Stimulated activated CD4-positive, alpha-beta T cell treated with anti-CD3 and anti-CD28 coated beads, Interleukin-4, amount 100 ng/mL, for 24 hours (primary cell): Measurements from ENCODE around the gene PMEPA1.

Source experiments
- DNase-seq: peaks from one replicate; pipeline ENCODE4 v3.0.0-alpha.2; 2020

PMEPA1 gene

DNA sequence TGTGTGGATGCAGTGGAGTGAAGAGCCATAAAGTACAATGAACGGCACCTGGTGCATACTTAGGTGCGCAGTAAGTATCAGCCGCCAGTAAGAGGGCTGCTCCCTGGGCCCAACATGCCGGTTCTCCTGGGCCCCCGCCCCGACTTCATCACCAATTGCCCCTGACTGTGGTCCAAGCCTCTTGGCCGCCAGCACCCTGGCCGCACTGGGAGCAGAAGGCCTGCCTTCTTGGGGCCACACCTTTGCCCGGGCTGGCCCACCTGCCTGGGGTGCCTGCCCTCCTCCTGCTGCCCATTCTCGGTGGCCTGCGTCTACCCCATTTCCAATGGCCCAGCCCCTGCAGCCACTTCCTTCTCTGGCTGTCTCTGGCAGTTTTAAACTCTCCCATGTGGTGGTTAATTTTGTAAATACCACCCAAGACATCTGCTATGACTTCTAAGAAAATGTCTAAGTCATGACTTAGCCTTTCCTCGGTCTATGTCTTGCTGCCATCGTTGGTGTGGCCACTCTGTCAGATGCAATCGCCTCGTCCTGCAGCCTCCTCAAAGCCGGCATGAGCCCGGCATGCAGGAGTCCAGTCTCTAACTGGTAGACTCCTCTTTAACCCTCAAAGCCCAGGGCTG lies 36.8 kb downstream of the PMEPA1 start:
- DNase-seq: no peak

- no peak for DNase-seq
Observed at GRCh38 chr20:57672164-57672563, 37.7 kb downstream of the PMEPA1 start.

DNA sequence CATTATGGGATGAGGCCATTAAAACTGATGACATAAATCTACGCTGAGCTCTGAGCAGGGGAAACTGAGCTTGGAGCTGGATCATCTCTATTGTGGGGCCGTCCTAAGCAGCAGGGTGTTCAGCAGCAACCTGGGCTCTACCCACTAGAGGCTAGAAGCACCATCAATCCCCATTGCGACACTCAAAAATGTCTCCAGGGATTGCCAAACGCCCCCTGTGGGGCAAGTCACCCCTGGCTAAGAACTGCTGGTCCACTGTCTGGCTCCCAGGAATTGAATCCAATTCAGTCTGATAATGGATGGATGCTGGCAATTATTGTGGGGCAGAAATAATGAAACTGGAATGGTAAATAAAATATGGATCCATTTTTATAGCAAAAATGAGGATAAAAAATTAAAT lies 38.2 kb downstream of the PMEPA1 start:
- DNase-seq: no peak

DNA sequence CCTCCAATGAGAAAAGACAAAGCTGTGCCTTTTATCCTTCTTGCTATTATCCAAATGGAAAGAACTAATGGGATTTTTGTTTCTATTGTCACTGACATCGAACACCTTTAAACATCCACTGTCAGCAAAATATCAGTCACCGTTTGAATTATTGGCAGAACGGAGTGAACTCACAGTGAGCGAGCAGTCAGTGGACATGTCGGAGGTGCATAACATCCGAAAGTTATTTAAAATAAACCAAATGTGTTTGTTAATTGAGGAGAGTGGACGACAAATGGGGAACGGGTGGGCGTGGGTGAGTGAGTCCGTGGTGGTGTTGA lies 38.8 kb downstream of the PMEPA1 start:
- no peak for DNase-seq

DNA sequence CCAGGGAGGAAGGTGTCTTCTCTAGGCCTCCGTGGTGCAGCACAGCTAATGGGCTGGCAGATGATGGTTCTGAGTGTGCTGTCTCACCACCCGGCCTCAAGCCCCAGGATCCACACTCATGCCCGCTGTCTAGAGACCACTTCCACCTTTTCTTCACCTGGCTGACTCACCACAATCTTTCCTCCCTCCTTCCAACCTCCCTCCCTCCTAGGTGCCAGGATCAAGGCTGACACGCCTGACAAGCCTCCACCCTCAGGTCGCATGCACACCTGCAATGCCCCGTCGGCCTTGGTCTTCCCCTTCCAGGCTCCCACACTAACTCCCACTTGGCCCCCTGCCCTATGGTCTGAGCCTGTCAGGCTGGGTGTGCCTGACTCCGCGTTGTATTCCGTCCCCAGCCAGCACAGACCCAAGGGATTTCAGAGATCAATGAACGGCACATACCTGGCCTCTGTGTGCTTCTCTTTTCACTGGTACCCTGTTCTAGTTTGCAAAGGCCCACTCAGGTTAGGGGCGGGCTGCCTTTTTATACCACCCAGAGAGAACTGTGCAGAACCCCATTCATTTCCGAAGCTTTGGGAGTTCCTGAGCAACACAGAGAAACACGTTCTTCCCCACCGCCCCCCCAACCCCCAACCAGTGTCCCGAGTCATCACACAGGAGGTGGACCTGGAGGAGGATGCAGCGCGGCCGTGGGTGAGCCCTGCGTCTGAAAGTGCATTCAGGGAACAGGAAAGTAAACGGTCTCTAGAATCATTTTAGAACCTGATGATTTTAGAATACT lies 39.3 kb downstream of the PMEPA1 start:
- no peak for DNase-seq

DNA sequence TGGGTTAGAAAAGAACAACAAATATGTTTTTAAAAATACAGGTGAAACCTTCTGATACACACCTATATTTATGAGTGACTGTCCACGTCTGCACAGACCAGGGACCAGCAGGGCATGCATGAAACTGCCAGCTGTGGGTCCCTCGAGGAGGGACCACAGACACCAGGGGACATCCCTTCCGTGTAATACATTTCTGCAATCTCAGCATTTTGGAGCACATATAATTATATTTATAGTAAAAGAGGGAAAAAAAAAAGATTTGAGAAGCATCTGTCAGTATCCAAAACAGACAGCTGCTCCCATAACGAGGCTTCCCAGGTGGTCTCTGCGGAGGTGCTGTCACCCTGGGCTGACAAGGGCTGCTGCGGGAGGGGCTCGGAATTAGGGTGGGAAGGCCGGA lies 40.2 kb downstream of the PMEPA1 start:
- DNase-seq: no peak

DNA sequence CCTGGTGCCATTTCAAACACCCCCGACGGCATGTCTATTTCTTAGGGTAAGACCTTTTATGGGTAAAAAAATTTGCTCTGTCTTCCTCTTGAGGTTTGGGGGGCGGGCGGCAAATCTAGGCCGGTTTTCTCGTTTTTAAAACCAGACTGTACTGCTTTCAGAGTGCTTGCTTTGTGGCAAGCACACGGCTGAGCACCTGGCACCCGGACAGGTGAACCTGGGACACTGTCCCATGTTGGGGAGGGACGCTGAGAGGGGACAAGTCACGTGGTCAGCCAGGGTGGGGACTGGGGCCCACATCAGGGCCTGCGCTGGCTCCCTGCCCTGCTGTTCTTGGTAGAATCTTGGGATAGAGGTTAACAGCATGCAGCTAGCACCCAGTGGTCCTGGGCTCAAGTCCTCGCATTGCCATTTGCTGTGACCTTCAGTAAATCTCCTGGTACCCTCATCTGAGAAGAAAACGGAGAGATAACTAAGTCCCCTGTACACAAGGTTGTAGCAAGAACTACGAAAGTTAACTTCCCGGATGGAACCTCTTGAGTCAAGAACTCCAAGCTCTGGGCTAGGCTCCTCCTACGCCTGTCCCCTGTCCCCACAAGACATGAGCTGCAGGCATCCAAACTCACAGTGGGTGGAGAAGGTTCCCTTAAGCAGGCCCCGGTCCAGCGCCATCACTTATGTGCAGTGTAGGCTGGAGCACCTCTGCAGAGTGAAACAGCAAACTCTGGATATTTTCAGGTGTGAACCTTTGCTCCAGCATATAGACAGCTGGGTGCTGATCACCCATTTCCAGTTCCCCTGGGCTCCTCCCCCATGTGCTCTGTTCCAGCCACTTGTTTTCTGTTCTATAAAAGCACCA lies 41.7 kb downstream of the PMEPA1 start:
- DNase-seq: no peak

- DNase-seq: no peak
Observed at GRCh38 chr20:57667388-57667787, 42.4 kb downstream of the PMEPA1 start.

DNA sequence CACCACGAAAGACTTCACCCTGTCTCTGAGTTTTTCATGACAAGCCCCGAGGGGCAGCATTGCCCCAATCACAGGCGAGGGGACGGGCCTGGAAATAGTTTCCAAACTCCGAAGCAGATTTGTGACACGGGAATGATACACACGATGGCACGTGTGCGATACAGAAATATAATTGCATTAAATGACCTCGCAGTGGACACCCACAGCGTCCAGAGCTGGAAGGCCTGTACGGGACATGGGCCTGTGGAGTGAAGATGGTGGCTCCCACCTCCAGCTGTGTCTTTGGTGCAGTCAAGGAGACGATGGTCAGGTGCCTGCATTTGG lies 43.0 kb downstream of the PMEPA1 start:
- DNase-seq: no peak

- no peak for DNase-seq
Observed at GRCh38 chr20:57666106-57666833, 43.5 kb downstream of the PMEPA1 start.

DNA sequence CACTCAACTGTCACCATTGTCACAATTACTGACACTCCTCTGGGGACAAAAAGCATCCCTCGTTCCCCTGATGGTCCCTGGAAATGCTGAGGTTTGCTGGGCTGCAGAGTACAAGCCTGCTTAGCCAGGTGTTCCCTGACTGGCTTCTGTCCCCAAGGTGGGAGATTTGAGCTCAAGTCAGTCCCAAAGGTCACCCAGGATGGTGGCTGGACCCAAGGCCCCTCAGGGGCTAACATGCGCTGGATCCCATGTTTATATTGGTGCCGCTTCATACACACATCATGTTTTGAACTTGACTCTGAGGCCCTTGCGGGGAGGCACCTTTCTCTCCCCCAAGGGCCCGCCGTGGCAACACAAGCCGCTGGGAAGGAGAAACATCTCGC lies 44.2 kb downstream of the PMEPA1 start:
- no peak for DNase-seq

DNA sequence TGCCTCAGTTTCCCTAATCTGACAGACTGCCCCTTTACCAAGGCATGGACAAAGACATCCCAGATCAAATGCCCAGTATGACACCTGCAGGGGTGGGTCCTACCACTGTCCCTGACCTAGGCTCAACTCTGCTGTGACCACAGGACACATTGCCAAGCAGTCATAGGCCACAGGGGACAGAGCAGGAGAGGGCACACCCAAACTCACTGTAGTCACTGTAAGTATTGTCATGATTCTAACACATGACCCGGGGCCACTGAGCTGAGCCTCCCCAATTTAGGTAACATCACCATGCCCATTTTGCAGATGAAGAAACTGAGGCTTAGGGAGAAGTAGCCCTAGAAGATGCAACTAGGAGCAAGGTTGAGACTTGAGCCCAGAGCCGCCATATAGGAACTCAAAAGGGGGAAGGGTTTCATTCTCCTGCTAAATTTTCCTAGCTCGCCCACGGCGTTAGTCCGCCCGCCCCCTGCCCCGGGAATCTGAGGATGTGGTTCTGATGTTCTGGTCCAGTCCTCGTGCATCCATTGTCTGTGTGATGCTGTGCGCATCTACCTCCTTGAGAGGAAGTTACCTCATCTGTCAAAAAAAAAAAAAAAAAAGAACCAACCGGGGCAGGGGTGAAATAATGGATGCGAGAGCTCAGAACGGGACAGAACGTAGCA lies 44.8 kb downstream of the PMEPA1 start:
- no peak for DNase-seq

- DNase-seq: no peak
Observed at GRCh38 chr20:57664476-57664875, 45.3 kb downstream of the PMEPA1 start.

DNA sequence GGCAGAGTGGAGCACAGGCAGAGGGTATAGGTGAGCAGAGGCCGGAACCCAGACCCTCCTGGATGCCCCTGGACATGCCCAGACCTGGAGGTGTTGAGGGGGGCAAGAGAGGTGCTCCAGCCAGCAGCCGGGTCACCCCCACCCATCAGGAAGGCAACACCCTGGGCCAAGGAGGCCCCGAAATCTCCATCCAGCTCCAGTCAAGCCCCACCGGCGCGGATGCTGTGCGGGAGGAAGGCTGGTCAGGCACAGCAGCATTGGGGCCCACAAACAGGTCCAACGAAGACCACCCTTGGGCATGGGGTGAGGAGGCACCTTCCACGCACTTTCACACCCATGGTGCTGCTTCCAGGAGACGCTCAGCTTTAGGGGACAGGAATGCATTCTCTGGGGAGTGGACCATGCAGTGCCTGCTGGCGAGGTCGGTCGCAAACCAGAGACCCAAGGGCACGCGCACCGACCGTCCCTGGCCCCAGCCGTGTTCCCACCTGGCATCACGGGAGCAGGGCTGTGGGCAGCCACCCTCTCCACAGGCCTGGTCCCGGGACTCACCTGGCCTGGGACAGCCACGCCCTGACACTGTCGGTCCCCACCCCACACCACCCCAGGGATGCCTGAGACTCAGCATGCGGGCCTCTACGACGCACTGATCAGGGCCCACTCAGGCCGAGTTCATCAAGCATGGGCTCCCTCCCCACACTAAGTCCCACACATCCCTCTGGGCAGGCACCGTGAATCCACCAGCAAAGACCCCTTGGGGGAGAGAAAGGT lies 45.9 kb downstream of the PMEPA1 start:
- no peak for DNase-seq

DNA sequence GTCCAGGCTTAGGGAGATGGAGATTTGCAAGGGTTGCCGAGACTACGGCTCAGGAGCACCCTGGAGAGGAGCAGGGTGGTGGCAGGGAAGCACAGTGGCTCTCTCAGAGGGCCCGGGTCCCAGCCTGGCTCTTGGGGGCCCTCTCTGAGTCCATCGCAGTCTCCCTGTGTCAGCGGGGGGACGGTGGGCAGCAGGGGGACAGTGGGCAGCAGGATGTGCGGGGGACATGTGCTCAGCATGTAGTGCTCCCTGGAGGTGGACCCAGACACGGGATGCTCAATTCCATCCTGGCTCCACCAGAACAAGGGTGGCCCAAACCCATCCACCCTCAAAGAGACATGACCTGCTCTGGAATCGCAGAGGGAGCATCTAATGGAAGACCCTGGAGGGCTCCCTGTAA lies 46.6 kb downstream of the PMEPA1 start:
- no peak for DNase-seq

GRCh38 chr20:57662456-57663240 lies 47.2 kb downstream of the PMEPA1 start:
- no peak for DNase-seq

DNA sequence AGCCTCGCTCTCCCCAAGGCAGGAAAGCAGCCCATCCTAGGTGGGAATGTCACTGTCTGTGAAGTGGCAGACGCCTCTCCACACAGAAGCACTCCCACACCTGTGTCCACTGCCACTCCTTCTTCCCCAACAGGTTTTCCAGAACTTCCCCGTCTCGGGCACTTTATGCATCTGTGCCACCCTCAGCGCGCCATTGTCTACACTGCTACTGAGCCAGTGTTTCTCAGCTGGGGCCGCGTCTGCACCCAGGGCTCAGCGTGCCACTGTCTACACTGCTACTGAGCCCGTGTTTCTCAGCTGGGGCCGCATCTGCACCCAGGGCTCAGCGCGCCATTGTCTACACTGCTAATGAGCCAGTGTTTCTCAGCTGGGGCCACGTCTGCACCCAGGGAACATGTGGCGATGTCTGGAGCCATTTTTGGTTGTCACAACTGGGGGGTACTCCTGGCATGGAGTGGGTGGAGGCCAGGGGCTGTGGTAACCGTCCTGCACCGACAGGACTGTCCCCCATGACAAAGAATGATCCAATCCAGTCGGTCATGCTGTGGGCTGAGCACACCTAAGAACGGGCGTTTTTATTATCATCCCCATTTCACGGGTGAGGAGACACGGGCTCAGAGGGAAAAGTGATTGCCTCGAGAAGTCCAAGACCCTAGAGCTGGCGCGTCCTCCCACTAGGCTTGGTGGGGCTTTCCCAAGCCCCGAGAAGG lies 47.9 kb downstream of the PMEPA1 start:
- no peak for DNase-seq

- DNase-seq: no peak
Observed at GRCh38 chr20:57660922-57661745, 48.7 kb downstream of the PMEPA1 start.

GRCh38 chr20:57660181-57660921 lies 49.5 kb downstream of the PMEPA1 start:
- no peak for DNase-seq
